Stimulated activated CD4-positive, alpha-beta T cell treated with anti-CD3 and anti-CD28 coated beads, Interleukin-15, amount 100 ng/mL, for 48 hours (primary cell): Measurements from ENCODE around the gene TAS2R13.

Experiments
- DNase-seq, 2 donors: peaks; one replicate each; pipeline ENCODE4 v3.0.0-alpha.2; 2020; ENCODE audit warnings: low read depth in 2 of 2

The TAS2R13 gene

GRCh38 chr12:10909462-10909861 is at the start of gene TAS2R13:
TAS2R13 (minus strand) TSS chr12:10909562; CDS start chr12:10909298, 264 bp downstream.
- no peak for DNase-seq

GRCh38 chr12:10957741-10958140 is 48.4 kb upstream of the TAS2R13 start:
- DNase-seq, result no peak

GRCh38 chr12:10956085-10956484 is 46.7 kb upstream of the TAS2R13 start:
- no peak for DNase-seq

- DNase-seq, result no peak
These were observed 43.3 kb upstream of the TAS2R13 start for GRCh38 chr12:10952645-10953044.

- DNase-seq, result no peak
These were observed 33.8 kb upstream of the TAS2R13 start for GRCh38 chr12:10943167-10943566.

GRCh38 chr12:10941916-10942607 is 32.7 kb upstream of the TAS2R13 start:
- DNase-seq, result no peak

- no peak for DNase-seq
These were observed 32.0 kb upstream of the TAS2R13 start for GRCh38 chr12:10941369-10941768.

GRCh38 chr12:10940389-10940788 is 31.0 kb upstream of the TAS2R13 start:
- DNase-seq, result no peak

- no peak for DNase-seq
These were observed 29.8 kb upstream of the TAS2R13 start, which contains the start of gene TAS2R14 for GRCh38 chr12:10939163-10939562. TAS2R14 (minus strand) TSS chr12:10939263; CDS start chr12:10939207, 56 bp downstream.

- no peak for DNase-seq
These were observed 27.1 kb upstream of the TAS2R13 start for GRCh38 chr12:10936506-10936905.

GRCh38 chr12:10928746-10929286 is 19.5 kb upstream of the TAS2R13 start, which contains the start of gene PRH2:
PRH2 (plus strand) TSS chr12:10929236; CDS start chr12:10929274, 38 bp downstream.
- DNase-seq, result no peak

GRCh38 chr12:10926269-10926668 is 16.9 kb upstream of the TAS2R13 start:
- no peak for DNase-seq

GRCh38 chr12:10919809-10920208 is 10.4 kb upstream of the TAS2R13 start:
- DNase-seq, result no peak

- DNase-seq, result no peak
These were observed 1.0 kb upstream of the TAS2R13 start for GRCh38 chr12:10910380-10910779.

GRCh38 chr12:10904686-10905085 is 4.7 kb downstream of the TAS2R13 start:
- DNase-seq, result no peak

GRCh38 chr12:10901427-10901826 is 7.9 kb downstream of the TAS2R13 start:
- no peak for DNase-seq

- DNase-seq, result no peak
These were observed 8.4 kb downstream of the TAS2R13 start for GRCh38 chr12:10900972-10901371.

GRCh38 chr12:10900530-10900929 is 8.8 kb downstream of the TAS2R13 start:
- no peak for DNase-seq

- DNase-seq, result no peak
These were observed 12.5 kb downstream of the TAS2R13 start for GRCh38 chr12:10896854-10897253.

- DNase-seq, result no peak
These were observed 17.4 kb downstream of the TAS2R13 start for GRCh38 chr12:10891937-10892336.

GRCh38 chr12:10889226-10889625 is 20.1 kb downstream of the TAS2R13 start:
- no peak for DNase-seq

GRCh38 chr12:10884086-10884725 is 25.2 kb downstream of the TAS2R13 start, which contains the start of gene PRH1:
PRH1 (minus strand) TSS chr12:10884255; CDS start chr12:10884217, 38 bp downstream.
- DNase-seq, result no peak

- no peak for DNase-seq
These were observed 36.0 kb downstream of the TAS2R13 start for GRCh38 chr12:10873378-10873777.
